HG03342 (cell line): Measurements from ENCODE around the gene PTPN3.
"Not testable (repeated sequence)": the region's sequence is repeated elsewhere in the genome, so short reads cannot be mapped to it uniquely, and the experiment has no call there.

Experiments
- ATAC-seq: cut with Tn5 transposase; IDR thresholded peaks from one replicate; pipeline ENCODE4 v1.9.1; 2021; ENCODE audit warnings: mild to moderate bottlenecking, moderate library complexity; ENCODE audit not compliant: unreplicated experiment

Gene PTPN3

GRCh38 chr9:109351032-109351431 lies 147.1 kb downstream of the PTPN3 start:
- no peak for ATAC-seq

DNA sequence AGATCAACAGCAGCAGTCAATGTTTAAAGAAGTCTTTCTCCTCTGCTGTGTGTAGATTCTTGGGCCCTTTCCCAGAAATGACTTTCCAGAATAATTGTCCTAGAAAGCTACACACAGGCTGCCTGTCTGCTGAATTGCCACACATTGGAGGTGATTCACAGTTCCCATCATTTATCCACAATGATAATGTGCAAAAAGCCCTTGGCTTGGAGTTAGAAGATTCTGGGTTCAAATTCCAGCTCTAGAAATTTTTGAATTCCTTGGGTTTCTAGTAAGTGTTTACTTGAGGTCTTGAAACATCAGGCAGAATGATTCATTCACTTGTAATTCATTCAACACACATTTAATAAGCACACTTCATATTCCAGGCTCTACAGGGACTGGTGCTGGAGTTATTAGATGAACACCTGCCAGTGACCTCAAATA lies 148.7 kb downstream of the PTPN3 start:
- no peak for ATAC-seq

GRCh38 chr9:109346904-109347303 lies 151.2 kb downstream of the PTPN3 start:
- no peak for ATAC-seq

- ATAC-seq: no peak
These were observed 153.2 kb downstream of the PTPN3 start for GRCh38 chr9:109344866-109345265.

DNA sequence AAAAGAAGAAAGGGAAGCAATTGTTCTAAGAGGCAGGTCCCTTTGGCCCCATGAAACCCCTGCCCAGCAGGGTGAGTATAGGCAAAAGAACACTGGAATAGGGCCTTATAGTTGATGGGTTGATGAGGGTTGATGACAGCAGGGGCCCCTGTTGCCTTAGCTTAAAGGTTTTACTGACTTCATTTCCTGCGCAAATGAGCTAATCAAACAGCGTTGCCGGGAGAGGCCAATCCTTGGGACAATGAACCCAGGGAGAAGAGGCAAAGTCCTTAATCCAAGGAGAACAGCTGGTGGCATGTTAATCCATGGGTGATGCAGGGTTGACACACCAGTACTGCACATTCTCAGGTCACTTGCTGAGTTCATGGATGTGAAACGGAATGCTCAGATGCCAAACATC lies 155.2 kb downstream of the PTPN3 start:
- ATAC-seq: no peak

GRCh38 chr9:109341561-109341960 lies 156.5 kb downstream of the PTPN3 start:
- ATAC-seq: no peak

- ATAC-seq: not testable (repeated sequence)
These were observed 157.1 kb downstream of the PTPN3 start for GRCh38 chr9:109340979-109341378.

GRCh38 chr9:109336409-109336808 lies 161.7 kb downstream of the PTPN3 start:
- no peak for ATAC-seq

DNA sequence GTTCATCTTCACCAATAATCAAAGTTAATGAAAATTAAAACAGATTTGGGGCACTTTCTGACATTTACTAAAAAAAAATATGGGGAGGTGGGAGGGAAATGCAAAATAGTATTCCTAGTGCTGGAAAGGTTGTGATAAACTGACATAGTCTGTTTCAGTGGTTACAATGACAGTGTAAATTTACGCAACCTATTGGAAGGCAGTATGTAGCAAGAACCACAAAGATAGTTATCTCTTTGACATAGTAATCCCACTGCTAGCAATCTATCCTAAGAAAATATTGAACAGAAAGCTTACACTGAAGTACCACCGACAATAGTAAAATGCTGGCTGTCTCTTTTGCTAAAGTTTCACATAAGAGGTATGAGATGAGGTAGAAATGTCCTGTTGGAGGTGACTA lies 162.2 kb downstream of the PTPN3 start:
- no peak for ATAC-seq

GRCh38 chr9:109335121-109335520 lies 163.0 kb downstream of the PTPN3 start:
- ATAC-seq: no peak

- ATAC-seq: no peak
These were observed 166.8 kb downstream of the PTPN3 start for GRCh38 chr9:109331353-109331752.

DNA sequence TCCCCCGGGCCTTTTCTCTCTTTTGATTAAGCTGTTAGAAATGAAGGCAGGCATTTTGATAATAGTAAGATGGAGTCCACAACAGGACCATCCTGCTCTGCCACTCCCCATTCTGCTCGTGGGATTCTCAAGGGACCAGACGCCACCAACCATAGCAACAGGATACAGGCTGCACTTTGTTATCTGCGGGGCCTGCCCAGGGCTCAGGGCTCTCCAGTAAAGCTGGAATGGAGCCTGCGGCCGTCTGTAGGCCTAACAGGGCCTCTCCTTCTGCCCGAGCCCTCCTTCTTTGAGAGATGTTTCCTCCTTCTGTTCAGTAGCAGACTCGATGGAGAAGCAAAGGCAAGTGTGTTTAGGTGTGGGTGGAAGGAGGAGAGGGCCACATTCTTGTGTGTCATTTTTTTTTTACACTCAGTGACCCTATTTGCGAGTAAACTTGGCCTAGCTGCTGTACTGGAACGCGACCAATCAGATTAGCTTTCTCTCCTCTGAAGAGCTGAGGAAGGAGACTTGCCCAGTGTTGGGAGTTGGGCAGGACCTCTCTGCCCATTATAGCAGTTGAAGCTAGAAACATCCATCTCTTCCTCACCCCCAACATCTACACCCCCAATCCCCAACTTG lies 168.4 kb downstream of the PTPN3 start:
- ATAC-seq: no peak

- ATAC-seq: no peak
These were observed 169.0 kb downstream of the PTPN3 start for GRCh38 chr9:109328978-109329637.
